Diencephalon (tissue), 1 donor: ENCODE results near the gene PCDHB10. TPM values are rescaled to one million over a fixed set of nuclear protein-coding genes. Genes with fewer than 3 reads are reported as not detected.

Source experiments
- total RNA-seq: library from RNA; depleted of rRNA; stranded (reverse); fragments of >200 nt; gene quantifications from one replicate; pipeline ENCODE4 v1.2.3, GENCODE V29; 2014

PCDHB10 gene
- 22.4 TPM for total RNA-seq

GRCh38 chr5:141192110-141192725, at the start of gene PCDHB10:
TSS of gene PCDHB10 (plus strand) at chr5:141192353. CDS start at chr5:141192553, 200 bp downstream.

GRCh38 chr5:141149812-141150211, 42.3 kb upstream of the PCDHB10 start, which contains the start of gene PCDHB6:
TSS of gene PCDHB6 (plus strand) at chr5:141150057. CDS start at chr5:141150258, 201 bp downstream.

GRCh38 chr5:141172381-141173204, 19.6 kb upstream of the PCDHB10 start, which contains the start of gene PCDHB7:
TSS of gene PCDHB7 (plus strand) at chr5:141172644. CDS start at chr5:141172836, 192 bp downstream.

GRCh38 chr5:141177577-141178191, 14.5 kb upstream of the PCDHB10 start, which contains the start of gene PCDHB8:
TSS of gene PCDHB8 (plus strand) at chr5:141177790. CDS start at chr5:141178035, 245 bp downstream.

GRCh38 chr5:141182248-141182647, 9.9 kb upstream of the PCDHB10 start, which contains the start of gene PCDHB16:
TSS of gene PCDHB16 (plus strand) at chr5:141182387. CDS start at chr5:141182560, 173 bp downstream.

GRCh38 chr5:141186897-141187512, 5.1 kb upstream of the PCDHB10 start, which contains the start of gene PCDHB9:
TSS of gene PCDHB9 (plus strand) at chr5:141187161. CDS start at chr5:141187319, 158 bp downstream.

GRCh38 chr5:141199359-141200235, 7.4 kb downstream of the PCDHB10 start, which contains the start of gene PCDHB11:
TSS of gene PCDHB11 (plus strand) at chr5:141199627. CDS start at chr5:141199775, 148 bp downstream.

GRCh38 chr5:141208478-141208877, 16.3 kb downstream of the PCDHB10 start, which contains the start of gene PCDHB12:
TSS of gene PCDHB12 (plus strand) at chr5:141208719. CDS start at chr5:141208908, 189 bp downstream.

GRCh38 chr5:141213656-141214339, 21.6 kb downstream of the PCDHB10 start, which contains the start of gene PCDHB13:
TSS of gene PCDHB13 (plus strand) at chr5:141213919. CDS start at chr5:141214124, 205 bp downstream.

GRCh38 chr5:141223112-141223783, 31.1 kb downstream of the PCDHB10 start, which contains the start of gene PCDHB14:
TSS of gene PCDHB14 (plus strand) at chr5:141223343. CDS start at chr5:141223506, 163 bp downstream.

Other genes starting within 250 kb of the PCDHB10 start
- 47.1 TPM for gene PCDHAC2, start 225.9 kb upstream of the PCDHB10 start, total RNA-seq
- gene PCDHB1, start 141.0 kb upstream of the PCDHB10 start, total RNA-seq, result 0.46 TPM
- gene PCDHB2, start 97.7 kb upstream of the PCDHB10 start, total RNA-seq, result 12.7 TPM
- gene PCDHB3, start 91.9 kb upstream of the PCDHB10 start, total RNA-seq, result 13.6 TPM
- 5.3 TPM for gene PCDHB4, start 70.5 kb upstream of the PCDHB10 start, total RNA-seq
- gene PCDHB5, start 57.1 kb upstream of the PCDHB10 start, total RNA-seq, result 11.1 TPM
- gene PCDHB6, start 42.3 kb upstream of the PCDHB10 start, total RNA-seq, result 4.2 TPM
- 8.5 TPM for gene PCDHB7, start 19.7 kb upstream of the PCDHB10 start, total RNA-seq
- gene PCDHB8, start 14.6 kb upstream of the PCDHB10 start, total RNA-seq, result 8.1 TPM
- 5.8 TPM for gene PCDHB16, start 10.0 kb upstream of the PCDHB10 start, total RNA-seq
- 9.2 TPM for gene PCDHB9, start 5.2 kb upstream of the PCDHB10 start, total RNA-seq
- 14.8 TPM for gene PCDHB11, start 7.3 kb downstream of the PCDHB10 start, total RNA-seq
- gene PCDHB12, start 16.4 kb downstream of the PCDHB10 start, total RNA-seq, result 15.5 TPM
- gene PCDHB13, start 21.6 kb downstream of the PCDHB10 start, total RNA-seq, result 10.8 TPM
- 12.7 TPM for gene PCDHB14, start 31.0 kb downstream of the PCDHB10 start, total RNA-seq
- gene PCDHB15, start 53.0 kb downstream of the PCDHB10 start, total RNA-seq, result 22.6 TPM
- 0.23 TPM for gene SLC25A2, start 111.7 kb downstream of the PCDHB10 start, total RNA-seq
- 103 TPM for gene TAF7, start 128.4 kb downstream of the PCDHB10 start, total RNA-seq
- gene PCDHGA1, start 138.2 kb downstream of the PCDHB10 start, total RNA-seq, result 4.2 TPM
- gene PCDHGA2, start 146.4 kb downstream of the PCDHB10 start, total RNA-seq, result 8.5 TPM
- 7.2 TPM for gene PCDHGA3, start 151.5 kb downstream of the PCDHB10 start, total RNA-seq
- 10.4 TPM for gene PCDHGB1, start 157.7 kb downstream of the PCDHB10 start, total RNA-seq
- gene PCDHGA4, start 162.7 kb downstream of the PCDHB10 start, total RNA-seq, result 12.5 TPM
- gene PCDHGB2, start 167.6 kb downstream of the PCDHB10 start, total RNA-seq, result 7.6 TPM
- 7.2 TPM for gene PCDHGA5, start 171.8 kb downstream of the PCDHB10 start, total RNA-seq
- gene PCDHGB3, start 177.9 kb downstream of the PCDHB10 start, total RNA-seq, result 9.2 TPM
- 11.3 TPM for gene PCDHGA6, start 181.5 kb downstream of the PCDHB10 start, total RNA-seq
- gene PCDHGA7, start 190.4 kb downstream of the PCDHB10 start, total RNA-seq, result 7.6 TPM
- gene PCDHGB4, start 195.3 kb downstream of the PCDHB10 start, total RNA-seq, result 14.8 TPM
- gene PCDHGA8, start 200.3 kb downstream of the PCDHB10 start, total RNA-seq, result 6.9 TPM
- 24.0 TPM for gene PCDHGB5, start 205.6 kb downstream of the PCDHB10 start, total RNA-seq
- gene PCDHGA9, start 210.4 kb downstream of the PCDHB10 start, total RNA-seq, result 14.3 TPM
- gene PCDHGB6, start 215.7 kb downstream of the PCDHB10 start, total RNA-seq, result 17.8 TPM
- gene PCDHGA10, start 220.6 kb downstream of the PCDHB10 start, total RNA-seq, result 15.2 TPM
- 18.2 TPM for gene PCDHGB7, start 225.3 kb downstream of the PCDHB10 start, total RNA-seq
- 18.9 TPM for gene PCDHGA11, start 228.7 kb downstream of the PCDHB10 start, total RNA-seq
- 7.4 TPM for gene PCDHGA12, start 238.2 kb downstream of the PCDHB10 start, total RNA-seq